GM12872 (cell line): ENCODE results near the gene ZBTB24.

ENCODE experiments used
- CTCF ChIP-seq: IDR thresholded peaks from 3 replicates; pipeline ENCODE4 v1.5.1; 2011; ENCODE audit warnings: low read depth, mild to moderate bottlenecking, low read length, moderate library complexity; ENCODE audit not compliant: insufficient read depth

Gene ZBTB24

GRCh38 chr6:109440331-109441068 is 42.5 kb downstream of the ZBTB24 start, which contains the start of the genes PPIL6 and SMPD2:
PPIL6 (minus strand) TSS chr6:109440628; CDS start chr6:109440590, 38 bp downstream.
SMPD2 (plus strand) TSS chr6:109440724; CDS start chr6:109441122, 398 bp downstream.
- peak; percentile 23; the same call in 1 of the 3 replicates for TF ChIP-seq CTCF

GRCh38 chr6:109436041-109436440 is 47.0 kb downstream of the ZBTB24 start:
- no peak for TF ChIP-seq CTCF

GRCh38 chr6:109434456-109434855 is 48.6 kb downstream of the ZBTB24 start:
- no peak for TF ChIP-seq CTCF

GRCh38 chr6:109429496-109429895 is 53.5 kb downstream of the ZBTB24 start:
- no peak for TF ChIP-seq CTCF

- no peak for TF ChIP-seq CTCF
Observed at GRCh38 chr6:109428889-109429477, 54.0 kb downstream of the ZBTB24 start.

- no peak for TF ChIP-seq CTCF
Observed at GRCh38 chr6:109424946-109425345, 58.1 kb downstream of the ZBTB24 start.

GRCh38 chr6:109421184-109421583 is 61.8 kb downstream of the ZBTB24 start:
- no peak for TF ChIP-seq CTCF
